Large intestine (tissue), 3 donors: Measurements from ENCODE around the gene VPS41. TPM values are rescaled to one million over a fixed set of nuclear protein-coding genes. Genes with fewer than 3 reads are reported as not detected.
"Not testable (repeated sequence)": the region's sequence is repeated elsewhere in the genome, so short reads cannot be mapped to it uniquely, and the experiment has no call there.

Experiments
- DNase-seq, 2 donors: peaks; one replicate each; pipeline versions ENCODE4 v3.0.0 to v3.0.0-alpha.2; 2013
- H3K27ac ChIP-seq: one replicate; pipeline ENCODE4 v1.5.1; 2013; ENCODE audit warnings: low read length
- H3K27me3 ChIP-seq: 2 replicates; pipeline ENCODE4 v1.6.1; 2013; ENCODE audit warnings: low read length; ENCODE audit not compliant: control insufficient read depth, insufficient read depth
- H3K36me3 ChIP-seq: 2 replicates; pipeline ENCODE4 v1.6.1; 2013; ENCODE audit warnings: low read length; ENCODE audit not compliant: control insufficient read depth, insufficient read depth
- H3K4me1 ChIP-seq: one replicate; pipeline ENCODE4 v1.6.1; 2013; ENCODE audit warnings: low read length; ENCODE audit not compliant: control insufficient read depth, insufficient read depth
- H3K4me3 ChIP-seq: one replicate; pipeline ENCODE4 v1.5.1; 2013; ENCODE audit warnings: low read length
- H3K9me3 ChIP-seq: one replicate; pipeline ENCODE4 v1.6.1; 2013; ENCODE audit warnings: mild to moderate bottlenecking, low read depth, low read length, moderate library complexity; ENCODE audit not compliant: control insufficient read depth
- WGBS: methylation state at CpG from one replicate; pipeline ENCODE4 v1.1.5; 2013; ENCODE audit warnings: low lambda C conversion rate; ENCODE audit not compliant: insufficient coverage; 5-methylcytosine and 5-hydroxymethylcytosine counted together
- polyA plus RNA-seq: library from polyadenylated mRNA; unstranded; fragments of 120-200 nt; gene quantifications from one replicate; pipeline ENCODE4 v1.2.1, GENCODE V29; 2013

Gene VPS41
- polyA plus RNA-seq, 1 donor, result 63.7 TPM

DNA sequence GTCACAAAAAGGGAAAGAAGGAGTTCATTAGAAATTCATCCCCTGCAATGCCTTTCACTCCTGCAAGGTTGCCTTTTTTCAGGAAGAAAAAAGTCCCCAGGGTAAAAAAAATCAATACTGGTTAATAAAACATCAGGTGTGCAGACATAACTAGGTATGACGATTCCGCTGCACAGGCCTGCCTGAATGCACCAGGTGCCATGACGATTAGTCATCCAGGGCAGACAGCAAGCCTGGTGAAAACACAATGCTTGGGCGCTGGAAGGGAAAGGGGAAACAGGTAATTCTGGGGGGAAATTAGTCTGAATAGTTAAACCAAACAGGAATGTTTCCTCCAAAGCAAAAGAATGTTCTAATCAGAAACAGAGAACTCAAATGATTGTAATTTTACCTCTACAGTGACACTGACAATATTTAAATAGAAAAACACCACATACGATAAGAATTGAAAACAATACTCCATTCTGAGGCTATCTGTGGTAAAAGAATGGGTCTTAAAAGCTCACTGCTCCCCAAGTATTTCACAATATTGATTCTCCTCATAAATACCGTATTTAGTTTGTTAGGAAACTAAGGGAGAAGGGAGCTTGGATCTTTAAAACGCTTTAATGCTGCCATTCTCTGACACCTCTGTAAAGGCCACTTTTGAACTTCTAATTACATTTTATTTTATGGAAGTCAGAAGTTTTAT is 45.2 kb downstream of the VPS41 start:
- DNase-seq, result peak; percentile 54 to 80
- Histone ChIP-seq H3K27ac (no peak overlapping the region), H3K4me3 (no peak overlapping the region), H3K9me3 (no peaks in the 10 kb centered on the region), H3K36me3 (peaks cover 19% of the 10 kb centered on the region), H3K4me1 (no peaks in the 10 kb centered on the region), H3K27me3 (no peaks in the 10 kb centered on the region)
- 62% methylated on average over 3 of the region's 7 CpGs for WGBS

DNA sequence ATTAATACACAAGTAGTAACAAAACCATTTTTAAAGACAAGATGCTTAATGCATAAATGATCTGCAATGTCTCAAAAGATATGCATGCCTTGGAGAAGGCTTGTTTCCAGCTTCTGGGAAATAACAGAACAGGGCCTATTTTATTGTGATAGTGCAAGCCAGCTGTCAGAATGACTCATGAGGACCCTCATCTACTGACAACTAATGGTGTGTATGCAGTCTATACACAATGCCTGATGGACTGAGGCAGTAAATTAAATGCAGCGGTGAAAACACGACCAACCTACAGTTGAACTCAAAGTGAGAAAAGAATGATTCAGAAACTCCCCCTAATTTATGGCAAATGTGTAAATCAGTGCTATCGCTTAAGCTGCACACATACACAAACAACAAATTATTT is 46.3 kb downstream of the VPS41 start:
- Histone ChIP-seq H3K27ac (no peak overlapping the region), H3K36me3 (peaks cover 11% of the 10 kb centered on the region), H3K27me3 (no peaks in the 10 kb centered on the region), H3K4me1 (no peaks in the 10 kb centered on the region), H3K4me3 (no peak overlapping the region), H3K9me3 (no peaks in the 10 kb centered on the region)
- no CpG with 5 or more reads among the region's 3 CpGs for WGBS
- DNase-seq, result no peak

DNA sequence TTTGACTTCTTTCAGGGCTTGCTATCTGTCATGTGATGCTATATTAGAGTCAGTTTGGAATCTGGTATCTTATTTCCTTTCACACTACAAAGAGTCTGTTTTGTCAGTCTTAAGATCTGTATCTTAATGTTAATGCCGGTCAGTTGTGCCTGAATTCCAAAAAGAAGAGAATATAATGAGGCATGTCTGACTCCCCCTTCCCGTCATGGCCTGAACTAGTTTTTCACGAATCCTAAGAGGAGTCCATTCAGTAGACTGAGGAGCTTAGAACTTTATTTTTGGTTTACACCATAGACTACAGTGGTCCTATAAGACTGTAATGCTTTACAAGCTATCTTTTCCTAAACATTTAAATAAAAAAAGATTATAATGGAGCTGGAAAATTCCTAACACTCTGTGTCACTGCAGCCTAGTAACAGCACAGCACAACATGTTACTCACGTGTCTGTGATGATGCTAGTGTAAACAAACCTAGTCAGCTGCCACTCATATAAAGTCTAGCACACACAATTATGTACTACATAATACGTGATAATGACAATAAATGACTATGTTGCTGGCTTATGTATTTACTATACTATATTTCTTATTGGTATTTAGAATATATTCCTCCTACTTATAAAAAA is 50.6 kb downstream of the VPS41 start:
- Histone ChIP-seq H3K9me3 (no peaks in the 10 kb centered on the region), H3K27ac (no peak overlapping the region), H3K4me3 (no peak overlapping the region), H3K4me1 (no peaks in the 10 kb centered on the region), H3K36me3 (peaks cover 4% of the 10 kb centered on the region), H3K27me3 (no peaks in the 10 kb centered on the region)
- peak in 1 of 2 donors; percentile 14 for DNase-seq
- no CpG with 5 or more reads among the region's 5 CpGs for WGBS

DNA sequence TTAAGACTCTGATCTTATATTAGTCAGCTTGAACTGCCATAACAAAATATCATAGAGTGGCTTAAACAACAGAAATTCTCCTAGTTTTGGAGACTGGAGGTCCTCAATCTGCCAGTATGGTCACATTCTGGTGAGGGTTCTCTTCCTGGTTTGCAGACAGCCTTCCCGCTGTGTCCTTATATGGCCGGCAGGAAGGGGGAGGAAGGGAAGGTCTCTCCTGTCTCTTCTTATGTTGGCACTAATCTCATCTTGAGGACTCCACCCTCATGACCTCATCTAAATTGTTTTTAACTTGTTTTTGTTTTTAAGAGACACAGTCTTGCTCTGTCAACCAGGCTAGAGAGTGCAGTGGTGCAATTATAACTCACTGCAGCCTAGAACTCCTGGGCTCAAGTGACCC is 53.1 kb downstream of the VPS41 start:
- Histone ChIP-seq H3K4me1 (no peaks in the 10 kb centered on the region), H3K27ac (no peak overlapping the region), H3K36me3 (no peaks in the 10 kb centered on the region), H3K9me3 (no peaks in the 10 kb centered on the region), H3K27me3 (no peaks in the 10 kb centered on the region), H3K4me3 (no peak overlapping the region)
- no CpG with 5 or more reads among the region's 2 CpGs for WGBS
- no peak for DNase-seq

DNA sequence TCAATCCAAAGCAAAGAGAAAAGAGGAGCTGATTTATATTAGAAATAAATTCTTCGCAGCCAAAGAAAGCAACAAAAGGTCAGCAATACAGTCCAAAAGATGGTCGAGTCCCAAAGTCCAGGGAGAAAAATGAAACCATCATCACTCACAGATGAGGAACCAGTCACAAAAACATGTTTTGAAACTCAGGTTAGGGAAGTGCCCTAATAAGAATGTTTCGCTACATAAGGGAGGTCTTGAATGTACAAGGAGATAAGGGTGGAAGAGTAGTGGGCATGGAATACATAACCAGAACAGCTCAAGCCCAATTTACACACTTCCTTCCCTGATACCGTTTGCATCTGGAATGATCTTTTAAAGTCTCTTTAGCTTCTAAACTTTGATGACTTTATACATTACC is 53.6 kb downstream of the VPS41 start:
- 100% methylated on average over 2 of the region's 4 CpGs for WGBS
- no peaks in the 10 kb centered on the region for H3K4me1 ChIP-seq
- H3K4me3 ChIP-seq, result no peak overlapping the region
- no peak for DNase-seq
- H3K27ac ChIP-seq, result no peak overlapping the region
- no peaks in the 10 kb centered on the region for H3K9me3 ChIP-seq
- no peaks in the 10 kb centered on the region for H3K36me3 ChIP-seq
- H3K27me3 ChIP-seq, result no peaks in the 10 kb centered on the region

DNA sequence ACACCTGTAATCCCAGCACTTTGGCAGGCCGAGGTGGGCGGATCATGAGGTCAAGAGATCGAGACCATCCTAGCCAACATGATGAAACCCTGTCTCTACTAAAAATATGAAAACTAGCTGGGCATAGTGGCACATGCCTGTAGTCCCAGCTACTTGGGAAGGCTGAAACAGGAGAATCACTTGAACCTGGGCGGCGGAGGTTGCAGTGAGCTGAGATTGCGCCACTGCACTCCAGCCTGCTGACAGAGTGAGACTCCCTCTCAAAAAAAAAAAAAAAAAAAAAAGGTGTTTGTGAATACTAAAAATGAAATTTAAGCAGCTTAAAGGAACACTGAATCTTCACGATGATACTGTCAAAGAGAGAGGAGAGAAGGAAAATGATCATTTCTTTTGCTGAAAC is 54.0 kb downstream of the VPS41 start:
- H3K4me1 ChIP-seq, DNase-seq, H3K27me3 ChIP-seq, H3K9me3 ChIP-seq, H3K27ac ChIP-seq, H3K36me3 ChIP-seq, H3K4me3 ChIP-seq: not testable (repeated sequence)
- 100% methylated on average over 3 of the region's 7 CpGs for WGBS

DNA sequence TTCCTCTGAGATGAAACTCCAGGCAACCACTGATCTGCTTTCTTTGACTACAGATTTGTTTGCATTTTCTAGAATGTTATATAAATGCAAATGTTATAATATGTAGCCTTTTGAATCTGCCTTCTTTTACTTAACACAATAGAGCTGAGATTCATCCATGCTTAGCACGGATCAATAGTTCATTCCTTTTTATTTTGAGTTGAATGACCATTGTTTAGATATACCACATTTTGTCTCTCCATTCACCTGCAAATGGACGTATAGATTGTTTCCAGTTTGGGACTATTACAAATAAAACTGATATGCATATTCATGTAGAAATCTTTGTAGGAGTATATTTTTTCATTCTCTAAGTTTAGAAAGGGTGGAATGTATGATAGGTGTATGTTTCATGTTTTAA is 57.7 kb downstream of the VPS41 start:
- Histone ChIP-seq H3K27me3 (no peaks in the 10 kb centered on the region), H3K27ac (no peak overlapping the region), H3K4me1 (no peaks in the 10 kb centered on the region), H3K4me3 (no peak overlapping the region), H3K9me3 (no peaks in the 10 kb centered on the region), H3K36me3 (peaks cover 6% of the 10 kb centered on the region)
- DNase-seq, result no peak
- no CpG with 5 or more reads among the region's 2 CpGs for WGBS

DNA sequence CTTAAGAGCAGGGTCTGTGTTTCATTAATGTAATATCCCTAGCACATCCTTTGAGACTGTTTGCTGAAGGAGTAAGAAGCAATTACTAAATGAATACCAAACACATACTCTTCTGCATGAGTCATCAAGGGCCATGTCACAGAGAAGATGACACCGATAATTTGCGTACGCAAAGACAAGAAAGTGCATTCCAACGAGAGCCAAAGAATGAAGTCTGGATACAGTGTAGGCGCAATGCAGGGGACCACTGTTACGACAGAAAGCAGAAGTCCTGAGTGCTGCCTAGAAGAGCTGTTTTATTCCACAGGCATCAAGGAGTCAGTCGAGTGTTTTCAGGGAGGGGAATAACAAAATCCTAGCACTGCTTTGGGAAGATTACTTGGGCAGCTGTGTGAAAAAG is 62.7 kb downstream of the VPS41 start:
- Histone ChIP-seq H3K4me1 (no peaks in the 10 kb centered on the region), H3K27ac (no peak overlapping the region), H3K4me3 (no peak overlapping the region), H3K9me3 (no peaks in the 10 kb centered on the region), H3K36me3 (peaks cover 6% of the 10 kb centered on the region), H3K27me3 (no peaks in the 10 kb centered on the region)
- no peak for DNase-seq
- WGBS, result no CpG with 5 or more reads among the region's 7 CpGs

DNA sequence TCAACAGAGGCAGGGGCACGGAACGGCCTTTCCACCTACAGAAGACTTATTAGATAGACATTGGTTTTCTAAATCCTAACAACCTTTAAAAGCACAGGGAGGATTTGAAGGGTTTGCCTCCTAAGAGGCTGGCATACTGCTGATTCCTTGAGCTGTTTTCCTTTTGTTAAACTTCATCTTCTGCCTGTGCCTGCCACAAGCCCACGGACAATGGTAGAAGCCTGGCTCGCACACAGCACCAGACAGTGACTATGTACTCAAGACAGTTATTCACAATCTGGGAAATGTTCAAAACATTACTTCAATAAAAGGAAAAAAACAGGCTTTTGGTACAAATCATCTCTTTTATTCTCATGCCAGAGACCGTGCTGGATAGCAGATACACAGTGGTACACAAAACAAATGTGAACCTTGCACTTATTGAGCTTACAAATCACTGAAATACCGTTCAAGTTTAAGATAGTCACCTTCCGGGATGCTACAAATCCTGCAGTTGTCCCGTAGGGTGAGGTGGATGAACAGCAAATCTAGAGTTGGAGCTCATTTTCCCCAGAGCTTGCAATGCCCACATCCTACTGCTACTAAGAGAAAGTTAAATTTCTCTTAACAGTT is 63.9 kb downstream of the VPS41 start:
- 82% methylated on average over 2 of the region's 8 CpGs for WGBS

DNA sequence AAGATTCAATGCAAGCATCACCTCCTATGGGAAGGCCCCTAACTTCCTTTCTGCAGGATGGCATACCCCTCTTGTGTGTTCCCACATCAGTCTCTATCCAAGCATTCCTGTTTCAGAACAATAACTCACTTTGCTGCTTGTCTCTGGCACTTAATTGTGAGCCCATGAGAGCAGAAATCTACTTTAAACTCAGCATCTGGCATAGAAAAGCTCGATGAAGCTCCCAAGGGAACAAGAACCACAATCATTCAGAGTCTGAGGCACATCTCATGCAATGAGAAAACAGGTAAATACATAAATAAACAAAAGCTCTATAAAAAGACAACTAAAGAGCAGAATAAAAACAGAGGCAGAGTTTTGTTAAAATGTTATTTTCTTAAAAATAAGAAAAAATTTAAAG is 66.2 kb downstream of the VPS41 start:
- Histone ChIP-seq H3K27ac (no peak overlapping the region), H3K4me3 (no peak overlapping the region), H3K27me3 (no peaks in the 10 kb centered on the region), H3K36me3 (no peaks in the 10 kb centered on the region), H3K9me3 (no peaks in the 10 kb centered on the region), H3K4me1 (no peaks in the 10 kb centered on the region)
- no peak for DNase-seq
- WGBS, result no CpG with 5 or more reads among the region's 1 CpG

More for the DNA sequence above, 63.9 kb downstream of the VPS41 start:
- Histone ChIP-seq H3K27me3 (no peaks in the 10 kb centered on the region), H3K4me3 (no peak overlapping the region), H3K27ac (no peak overlapping the region), H3K36me3 (peaks cover 6% of the 10 kb centered on the region), H3K9me3 (no peaks in the 10 kb centered on the region), H3K4me1 (no peaks in the 10 kb centered on the region)
- DNase-seq, result no peak
